Stomach (tissue), 9 donors: ENCODE data around the gene ABTB2. TPM values are rescaled to one million over a fixed set of nuclear protein-coding genes. Genes with fewer than 3 reads are reported as not detected.

Source experiments
- DNase-seq, 2 donors: peaks; one replicate each; pipeline versions ENCODE4 v3.0.0 to v3.0.0-alpha.2; 2013 to 2019
- H3K27ac ChIP-seq, 5 donors: fragments of 200-600 bp in 4 of 5; sonication (generic) in 4 of 5; one replicate each; pipeline ENCODE4 v1.5.1; 2013 to 2019; ENCODE audit warnings: mild to moderate bottlenecking in 1 of 5, moderate library complexity in 1 of 5
- H3K27me3 ChIP-seq, 3 donors: fragments of 200-600 bp; sonication (generic); one replicate each; pipeline ENCODE4 v1.5.1; 2017 to 2019; ENCODE audit warnings: mixed run types in 1 of 3
- H3K36me3 ChIP-seq, 4 donors: fragments of 200-600 bp; sonication (generic); 1 replicate in 3 of 4; 2 replicates in 1 of 4; pipeline ENCODE4 v1.5.1; 2016 to 2019
- H3K4me1 ChIP-seq, 4 donors: fragments of 200-600 bp; sonication (generic); one replicate each; pipeline ENCODE4 v1.5.1; 2016 to 2019
- H3K4me3 ChIP-seq, 4 donors: fragments of 200-600 bp; sonication (generic) in 3 of 4; one replicate each; pipeline ENCODE4 v1.5.1; 2016 to 2019; ENCODE audit warnings: mild to moderate bottlenecking in 1 of 4
- H3K9me3 ChIP-seq, 4 donors: fragments of 200-600 bp; sonication (generic); one replicate each; pipeline ENCODE4 v1.5.1; 2016 to 2019
- EP300 ChIP-seq: sonication (generic); formaldehyde crosslinking; IDR thresholded peaks from one replicate; pipeline ENCODE4 v1.6.1; 2017; ENCODE audit warnings: antibody characterized with exemption
- POLR2A ChIP-seq, 4 donors: fragments of 450-650 bp; IDR thresholded peaks; one replicate each; pipeline ENCODE4 v1.6.1; 2016; ENCODE audit warnings: antibody characterized with exemption in 4 of 4, control low read depth in 2 of 4, mild to moderate bottlenecking in 1 of 4, moderate library complexity in 1 of 4
- POLR2AphosphoS5 ChIP-seq, 3 donors: sonication (generic); formaldehyde crosslinking; IDR thresholded peaks; one replicate each; pipeline ENCODE4 v1.6.1; 2016; ENCODE audit warnings: antibody characterized with exemption in 3 of 3
- WGBS, 5 donors: extraction: QIAGEN DNeasy Blood & Tissue Kit in 3 of 5; methylation state at CpG; one replicate each; pipeline versions ENCODE4 v1.1.5 to v1.1.7; 2013 to 2018; 5-methylcytosine and 5-hydroxymethylcytosine counted together
- intact Hi-C: fragments of 100-400 bp; cut with DNase I; formaldehyde crosslinking; loops from one replicate; pipeline ENCODE4 v1.15.1; 2023; ENCODE audit warnings: low total_unique reads
- polyA plus RNA-seq, 3 donors: library from polyadenylated mRNA; stranded (reverse); fragments of 200-250 nt; gene quantifications; one replicate each; pipeline ENCODE4 v1.2.3, GENCODE V29; 2013
- total RNA-seq, 5 donors: library from RNA; depleted of rRNA; stranded (reverse); fragments of >200 nt; gene quantifications; one replicate each; pipeline versions ENCODE4 v1.1.0 to v1.2.3, GENCODE V29; 2014 to 2016
- TF ChIP-seq, protein P1 (sequence below), 7 experiments: fragments of 450-650 bp in 4 of 7; fragments of 200-600 bp in 3 of 7; sonication (generic) in 3 of 7; IDR thresholded peaks; one replicate each; pipeline ENCODE4 v1.5.1; 2016 to 2019; ENCODE audit warnings: antibody characterized with exemption in 7 of 7, control low read depth in 2 of 7, mild to moderate bottlenecking in 1 of 7
- donor health status: healthy with polysubstance abuse.
- donor health status: Bipolar disorder and iron deficiency.
- donor health status: healthy.

The ABTB2 gene
- total and polyA plus RNA-seq, 8 donors: 0.58 to 12.7 (median 2.2) TPM

GRCh38 chr11:34280945-34281872 lies 76.6 kb downstream of the ABTB2 start:
- no peak for TF ChIP-seq EP300
- TF ChIP-seq, protein P1, sequence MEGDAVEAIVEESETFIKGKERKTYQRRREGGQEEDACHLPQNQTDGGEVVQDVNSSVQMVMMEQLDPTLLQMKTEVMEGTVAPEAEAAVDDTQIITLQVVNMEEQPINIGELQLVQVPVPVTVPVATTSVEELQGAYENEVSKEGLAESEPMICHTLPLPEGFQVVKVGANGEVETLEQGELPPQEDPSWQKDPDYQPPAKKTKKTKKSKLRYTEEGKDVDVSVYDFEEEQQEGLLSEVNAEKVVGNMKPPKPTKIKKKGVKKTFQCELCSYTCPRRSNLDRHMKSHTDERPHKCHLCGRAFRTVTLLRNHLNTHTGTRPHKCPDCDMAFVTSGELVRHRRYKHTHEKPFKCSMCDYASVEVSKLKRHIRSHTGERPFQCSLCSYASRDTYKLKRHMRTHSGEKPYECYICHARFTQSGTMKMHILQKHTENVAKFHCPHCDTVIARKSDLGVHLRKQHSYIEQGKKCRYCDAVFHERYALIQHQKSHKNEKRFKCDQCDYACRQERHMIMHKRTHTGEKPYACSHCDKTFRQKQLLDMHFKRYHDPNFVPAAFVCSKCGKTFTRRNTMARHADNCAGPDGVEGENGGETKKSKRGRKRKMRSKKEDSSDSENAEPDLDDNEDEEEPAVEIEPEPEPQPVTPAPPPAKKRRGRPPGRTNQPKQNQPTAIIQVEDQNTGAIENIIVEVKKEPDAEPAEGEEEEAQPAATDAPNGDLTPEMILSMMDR (IDR thresholded peaks at IDR 0.05): no peak
- TF ChIP-seq POLR2AphosphoS5 (IDR thresholded peaks at IDR 0.05): no peak
- TF ChIP-seq POLR2A (IDR thresholded peaks at IDR 0.05): no peak
- WGBS, 5 donors: 85 to 89% (median 88%) methylated on average over 8 of the region's 8 CpGs
- Histone ChIP-seq H3K36me3 (no peaks in the 10 kb centered on the region), H3K9me3 (no peaks in the 10 kb centered on the region), H3K4me1 (peaks cover 0 to 4% (median 0%) of the 10 kb centered on the region in 4 donors), H3K27me3 (no peaks in the 10 kb centered on the region), H3K4me3 (no peak overlapping the region), H3K27ac (no peak overlapping the region)
- DNase-seq: no peak
- intact Hi-C loops: no loop called here

DNA sequence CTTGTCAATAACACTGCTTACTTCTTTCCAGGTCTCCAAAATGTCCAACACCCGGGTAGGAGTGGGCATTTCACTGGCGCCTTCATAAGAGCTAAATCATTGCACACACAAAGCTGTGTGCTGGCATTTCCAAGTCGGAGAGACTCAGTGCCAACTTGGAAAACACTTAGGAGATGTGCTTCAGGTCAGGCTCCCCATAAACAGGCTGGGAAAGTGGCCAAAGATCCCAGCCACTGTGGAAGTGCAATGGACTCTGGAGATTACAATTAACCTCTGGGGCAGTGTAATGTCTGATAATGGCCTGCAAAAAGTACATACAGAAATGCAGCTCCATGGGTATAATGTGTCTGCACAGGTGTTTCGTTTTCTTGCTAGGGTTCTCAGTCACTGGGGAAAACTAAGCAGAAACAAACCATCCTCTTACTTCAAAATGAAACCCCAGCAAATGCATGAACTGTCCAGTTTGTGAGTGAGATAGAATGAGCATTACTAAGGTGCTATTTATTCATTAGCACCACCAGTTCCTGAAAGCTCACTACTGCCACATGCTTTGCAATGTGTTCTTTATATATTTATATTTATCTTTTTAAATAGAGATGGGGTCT lies 79.0 kb downstream of the ABTB2 start:
- H3K27ac ChIP-seq: no peak overlapping the region
- WGBS, 5 donors: 36 to 68% (median 38%) methylated on average over 1 to 4 of the region's 4 CpGs
- no peaks in the 10 kb centered on the region for H3K9me3 ChIP-seq

DNA sequence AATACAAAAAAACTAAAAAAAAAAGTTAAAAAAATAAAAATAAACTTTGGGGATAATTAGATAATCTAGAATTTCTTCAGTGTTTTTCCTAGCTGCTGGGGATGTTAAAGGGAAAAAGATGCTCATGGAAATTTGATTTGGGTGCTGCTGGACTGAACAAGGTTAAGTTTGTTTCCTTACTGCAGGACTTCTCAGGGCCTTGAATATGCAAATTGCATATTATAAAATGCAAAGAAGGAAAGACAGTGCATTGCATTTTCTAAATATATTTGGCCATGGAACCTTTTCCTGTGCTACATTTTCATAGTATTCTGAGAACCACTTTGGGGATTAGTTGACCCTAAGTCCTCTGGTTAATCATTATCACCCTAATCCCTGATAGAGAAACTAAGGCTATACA lies 79.6 kb downstream of the ABTB2 start:
- no peak overlapping the region for H3K27ac ChIP-seq

More for the DNA sequence above, 79.0 kb downstream of the ABTB2 start:
- Histone ChIP-seq H3K4me3 (no peak overlapping the region), H3K36me3 (no peaks in the 10 kb centered on the region), H3K4me1 (peaks cover 5 to 16% (median 13%) of the 10 kb centered on the region in 4 donors), H3K27me3 (no peaks in the 10 kb centered on the region)
- TF ChIP-seq EP300 (no peak), POLR2A (IDR thresholded peaks at IDR 0.05) (no peak), POLR2AphosphoS5 (IDR thresholded peaks at IDR 0.05) (no peak)
- TF ChIP-seq, protein P1 (IDR thresholded peaks at IDR 0.05): no peak
- intact Hi-C loops: no loop called here
- no peak for DNase-seq

DNA sequence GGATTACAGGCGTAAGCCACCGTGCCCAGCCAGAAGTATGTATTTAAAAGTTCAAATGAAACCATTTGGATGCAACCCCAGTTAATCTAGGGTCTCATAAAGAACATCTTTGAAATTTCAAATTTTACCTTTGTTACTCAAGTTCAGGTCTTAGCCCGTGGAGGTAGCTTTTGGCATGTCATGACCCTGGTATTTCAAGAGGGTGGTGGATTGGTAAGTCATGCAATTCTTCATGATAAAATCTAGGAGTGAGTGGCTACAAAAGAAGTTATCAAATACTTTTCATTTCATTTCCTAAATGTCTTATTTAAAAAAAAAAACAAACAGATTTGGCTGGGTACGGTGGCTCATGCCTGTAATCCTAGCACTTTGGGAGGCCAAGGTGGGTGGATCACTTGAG lies 80.6 kb downstream of the ABTB2 start:
- 78 to 94% (median 90%) methylated on average over 4 of the region's 4 CpGs for WGBS, 5 donors
- intact Hi-C loops: no loop called here

More for the DNA sequence above, 79.6 kb downstream of the ABTB2 start:
- TF ChIP-seq EP300: no peak
- no peak for TF ChIP-seq POLR2AphosphoS5 (IDR thresholded peaks at IDR 0.05)
- TF ChIP-seq, protein P1 (IDR thresholded peaks at IDR 0.05): no peak
- TF ChIP-seq POLR2A (IDR thresholded peaks at IDR 0.05): no peak
- peaks cover 5 to 16% (median 13%) of the 10 kb centered on the region in 4 donors for H3K4me1 ChIP-seq
- no peaks in the 10 kb centered on the region for H3K9me3 ChIP-seq
- no peaks in the 10 kb centered on the region for H3K27me3 ChIP-seq
- H3K36me3 ChIP-seq: no peaks in the 10 kb centered on the region
- no peak for DNase-seq
- H3K4me3 ChIP-seq: no peak overlapping the region
- intact Hi-C loops: no loop called here

More for the DNA sequence above, 80.6 kb downstream of the ABTB2 start:
- Histone ChIP-seq H3K4me3 (no peak overlapping the region), H3K9me3 (no peaks in the 10 kb centered on the region), H3K36me3 (no peaks in the 10 kb centered on the region), H3K27me3 (no peaks in the 10 kb centered on the region), H3K4me1 (peaks cover 5 to 16% (median 13%) of the 10 kb centered on the region in 4 donors), H3K27ac (no peak overlapping the region)
- no peak for DNase-seq
- no peak for TF ChIP-seq EP300
- no peak for TF ChIP-seq POLR2AphosphoS5 (IDR thresholded peaks at IDR 0.05)
- TF ChIP-seq POLR2A (IDR thresholded peaks at IDR 0.05): no peak
- TF ChIP-seq, protein P1 (IDR thresholded peaks at IDR 0.05): no peak
